Lower lobe of right lung (tissue), 2 donors: ENCODE measurements around the gene CAAP1. TPM values are rescaled to one million over a fixed set of nuclear protein-coding genes. Genes with fewer than 3 reads are reported as not detected.

Experiments
- ATAC-seq, 2 donors: fragments of 200-7000 bp; cut with Tn5 transposase; one replicate each; pipeline ENCODE4 v1.9.1; 2020 to 2022; ENCODE audit warnings: mild to moderate bottlenecking in 2 of 2, moderate library complexity in 2 of 2
- DNase-seq: peaks from one replicate; pipeline ENCODE4 v3.0.0-alpha.2; 2020
- H3K27ac ChIP-seq: fragments of 200-600 bp; one replicate; pipeline ENCODE4 v1.8.0; 2022
- H3K27me3 ChIP-seq: fragments of 200-600 bp; one replicate; pipeline ENCODE4 v1.8.0; 2022; ENCODE audit warnings: low read depth
- H3K36me3 ChIP-seq: fragments of 200-600 bp; one replicate; pipeline ENCODE4 v1.8.0; 2022; ENCODE audit warnings: mild to moderate bottlenecking
- H3K4me1 ChIP-seq: fragments of 200-600 bp; one replicate; pipeline ENCODE4 v1.8.0; 2022
- H3K4me3 ChIP-seq: fragments of 200-600 bp; one replicate; pipeline ENCODE4 v1.8.0; 2022; ENCODE audit warnings: mild to moderate bottlenecking
- H3K9me3 ChIP-seq: fragments of 200-600 bp; one replicate; pipeline ENCODE4 v1.8.0; 2022
- intact Hi-C: fragments of 100-400 bp; cut with DNase I; formaldehyde crosslinking; loops from one replicate; pipeline ENCODE4 v1.11.0; 2022
- total RNA-seq: library from RNA; stranded (reverse); fragmentation: NEBNext Ultra II Directional; extraction: Animal tissue kit (Norgen Biotek cat#: 25700); gene quantifications from one replicate; pipeline ENCODE4 v1.2.1, GENCODE V29; 2021
- TF ChIP-seq, protein P1 (sequence below): fragments of 200-600 bp; IDR thresholded peaks from one replicate; pipeline ENCODE4 v1.8.0; 2022; ENCODE audit warnings: antibody characterized with exemption, mild to moderate bottlenecking
- donor health status: DM: no; HTN: yes; CAD: no; lungs with severe emphysema.

Gene CAAP1
- total RNA-seq, 1 donor from 2014 or later, result 13.3 TPM

DNA sequence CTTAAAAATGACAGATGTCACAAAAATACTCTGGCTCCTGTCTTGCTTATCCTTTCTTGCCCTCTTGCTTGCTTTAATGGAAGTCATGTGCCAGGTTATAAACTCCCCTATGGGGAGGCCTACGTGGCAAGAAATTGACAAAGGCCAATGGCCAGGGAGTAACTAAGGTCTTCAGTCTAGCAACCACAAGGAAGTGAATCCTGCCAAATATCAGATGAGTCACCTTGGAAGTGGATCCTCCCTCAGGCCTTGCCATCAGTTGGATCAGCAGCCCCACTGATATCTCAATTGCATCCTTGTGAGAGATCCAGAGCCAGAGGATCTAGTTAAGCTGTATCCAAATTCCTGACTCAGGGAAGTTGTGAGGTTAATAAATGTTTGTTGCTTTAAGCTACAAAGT lies 82.8 kb downstream of the CAAP1 start:
- TF ChIP-seq, protein P1, sequence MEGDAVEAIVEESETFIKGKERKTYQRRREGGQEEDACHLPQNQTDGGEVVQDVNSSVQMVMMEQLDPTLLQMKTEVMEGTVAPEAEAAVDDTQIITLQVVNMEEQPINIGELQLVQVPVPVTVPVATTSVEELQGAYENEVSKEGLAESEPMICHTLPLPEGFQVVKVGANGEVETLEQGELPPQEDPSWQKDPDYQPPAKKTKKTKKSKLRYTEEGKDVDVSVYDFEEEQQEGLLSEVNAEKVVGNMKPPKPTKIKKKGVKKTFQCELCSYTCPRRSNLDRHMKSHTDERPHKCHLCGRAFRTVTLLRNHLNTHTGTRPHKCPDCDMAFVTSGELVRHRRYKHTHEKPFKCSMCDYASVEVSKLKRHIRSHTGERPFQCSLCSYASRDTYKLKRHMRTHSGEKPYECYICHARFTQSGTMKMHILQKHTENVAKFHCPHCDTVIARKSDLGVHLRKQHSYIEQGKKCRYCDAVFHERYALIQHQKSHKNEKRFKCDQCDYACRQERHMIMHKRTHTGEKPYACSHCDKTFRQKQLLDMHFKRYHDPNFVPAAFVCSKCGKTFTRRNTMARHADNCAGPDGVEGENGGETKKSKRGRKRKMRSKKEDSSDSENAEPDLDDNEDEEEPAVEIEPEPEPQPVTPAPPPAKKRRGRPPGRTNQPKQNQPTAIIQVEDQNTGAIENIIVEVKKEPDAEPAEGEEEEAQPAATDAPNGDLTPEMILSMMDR, result no peak
- H3K27me3 ChIP-seq, result no peaks in the 10 kb centered on the region
- no peak overlapping the region for H3K27ac ChIP-seq
- no peak overlapping the region for H3K4me3 ChIP-seq
- ATAC-seq, result no peak
- no peak for DNase-seq
- intact Hi-C loops, result no loop called here
- H3K9me3 ChIP-seq, result no peaks in the 10 kb centered on the region
- no peaks in the 10 kb centered on the region for H3K4me1 ChIP-seq
- H3K36me3 ChIP-seq, result no peaks in the 10 kb centered on the region

DNA sequence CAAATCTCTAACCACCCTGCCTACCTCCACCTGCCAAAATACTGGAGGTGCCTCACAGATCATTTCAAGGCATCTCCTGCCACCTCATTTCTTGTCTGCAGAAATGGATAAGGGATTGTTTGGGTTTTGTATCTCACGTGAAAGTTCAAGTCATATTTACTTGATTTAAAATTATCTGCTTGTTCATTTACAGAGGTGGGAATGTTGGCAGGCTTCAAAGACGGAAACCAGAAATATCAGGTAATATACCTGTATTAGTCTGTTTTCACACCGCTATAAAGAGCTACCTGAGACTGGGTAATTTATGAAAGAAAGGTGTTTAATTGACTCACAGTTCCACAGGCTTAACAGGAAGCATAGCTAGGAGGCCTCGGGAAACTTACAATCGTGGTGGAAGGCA lies 85.4 kb downstream of the CAAP1 start:
- DNase-seq (no peak), ATAC-seq (no peak)
- TF ChIP-seq, protein P1, result no peak
- Histone ChIP-seq H3K9me3 (no peaks in the 10 kb centered on the region), H3K4me3 (no peak overlapping the region), H3K27ac (no peak overlapping the region), H3K36me3 (no peaks in the 10 kb centered on the region), H3K27me3 (no peaks in the 10 kb centered on the region), H3K4me1 (no peaks in the 10 kb centered on the region)
- intact Hi-C loops, result no loop called here

DNA sequence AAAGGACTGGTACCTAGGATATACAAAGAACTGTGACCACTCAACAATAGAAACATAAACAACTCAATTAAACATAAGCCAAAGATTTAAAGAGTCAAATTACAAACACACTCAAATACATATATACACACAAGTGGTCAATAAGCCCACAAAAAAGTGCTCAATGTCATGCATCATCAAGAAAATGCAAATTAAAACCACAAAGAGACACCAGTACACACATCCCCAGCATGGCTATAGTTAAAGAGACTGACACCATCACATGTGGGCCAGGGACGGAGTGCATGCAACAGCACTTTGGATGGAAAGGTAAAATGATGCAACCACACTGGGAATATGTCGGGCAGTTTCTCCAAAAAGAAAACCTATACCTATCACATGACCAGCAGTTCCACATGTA lies 89.7 kb downstream of the CAAP1 start:
- Histone ChIP-seq H3K9me3 (no peaks in the 10 kb centered on the region), H3K27ac (no peak overlapping the region), H3K4me1 (no peaks in the 10 kb centered on the region), H3K27me3 (no peaks in the 10 kb centered on the region), H3K4me3 (no peak overlapping the region), H3K36me3 (no peaks in the 10 kb centered on the region)
- DNase-seq (no peak), ATAC-seq (no peak)
- TF ChIP-seq, protein P1, result no peak
- intact Hi-C loops, result no loop called here

DNA sequence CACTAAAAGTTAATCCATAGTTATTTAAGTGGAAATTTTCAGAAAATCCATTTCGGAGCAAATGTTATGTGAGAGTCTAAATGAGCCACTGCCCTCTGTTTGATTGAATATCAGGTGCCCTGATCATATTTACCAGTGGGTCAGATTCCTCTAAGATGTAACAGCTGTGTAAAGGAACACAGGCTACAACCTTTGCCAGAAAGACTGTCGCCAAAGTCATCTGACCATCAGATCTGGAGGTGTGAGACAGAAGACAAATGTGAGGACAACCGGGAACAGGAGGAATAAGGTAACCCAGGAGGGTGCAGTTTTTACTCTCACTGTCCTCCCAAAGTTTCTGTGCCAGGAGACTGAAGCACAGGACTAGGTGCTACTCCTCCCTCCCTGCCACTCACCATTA lies 90.8 kb downstream of the CAAP1 start:
- ATAC-seq, result no peak
- no peak overlapping the region for H3K27ac ChIP-seq
- intact Hi-C loops, result no loop called here

DNA sequence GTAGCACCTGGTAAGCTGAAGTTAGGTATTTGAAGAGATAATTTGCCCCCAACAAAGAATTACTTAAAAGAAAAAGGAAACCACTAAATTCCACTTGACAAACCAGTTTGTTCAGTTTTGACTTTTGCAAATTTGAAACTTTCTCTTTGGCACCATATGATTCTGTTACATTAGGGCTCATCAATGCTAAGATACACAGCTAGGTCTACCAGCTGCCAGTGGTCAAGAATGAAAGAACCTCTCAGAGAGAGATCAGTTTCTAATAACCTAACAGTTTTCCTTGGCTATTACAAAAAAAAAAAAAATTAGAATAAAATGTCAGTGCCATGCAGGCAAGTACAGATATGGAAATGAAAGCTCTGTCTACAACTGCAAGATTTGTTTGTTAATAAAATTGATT lies 92.3 kb downstream of the CAAP1 start:
- ATAC-seq, result no peak
- H3K27ac ChIP-seq, result no peak overlapping the region
- TF ChIP-seq, protein P1, result no peak
- H3K4me3 ChIP-seq, result no peak overlapping the region
- H3K4me1 ChIP-seq, result no peaks in the 10 kb centered on the region
- H3K9me3 ChIP-seq, result no peaks in the 10 kb centered on the region
- H3K36me3 ChIP-seq, result no peaks in the 10 kb centered on the region
- intact Hi-C loops, result no loop called here
- DNase-seq, result no peak
- no peaks in the 10 kb centered on the region for H3K27me3 ChIP-seq

More for the DNA sequence above, 90.8 kb downstream of the CAAP1 start:
- H3K27me3 ChIP-seq, result no peaks in the 10 kb centered on the region
- no peak overlapping the region for H3K4me3 ChIP-seq
- DNase-seq, result no peak
- no peaks in the 10 kb centered on the region for H3K9me3 ChIP-seq
- TF ChIP-seq, protein P1, result no peak
- no peaks in the 10 kb centered on the region for H3K36me3 ChIP-seq
- H3K4me1 ChIP-seq, result no peaks in the 10 kb centered on the region

DNA sequence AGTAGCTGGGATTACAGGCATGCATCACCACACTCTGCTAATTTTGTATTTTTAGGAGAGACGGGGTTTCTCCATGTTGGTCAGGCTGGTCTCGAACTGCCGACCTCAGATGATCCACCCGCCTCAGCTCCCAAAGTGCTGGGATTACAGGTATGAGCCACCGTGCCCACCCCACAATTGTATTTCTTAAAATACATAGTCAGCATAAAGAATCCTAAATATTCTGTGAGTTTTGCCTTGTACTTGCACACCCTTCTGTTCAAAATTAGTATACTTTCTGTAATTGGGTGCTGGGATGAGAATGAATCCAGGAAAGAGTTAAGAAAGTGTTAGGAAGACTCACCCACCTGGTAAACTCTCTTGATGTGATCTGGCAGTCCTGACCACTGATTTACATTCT lies 101.3 kb downstream of the CAAP1 start:
- H3K27ac ChIP-seq, result no peak overlapping the region
- H3K4me1 ChIP-seq, result no peaks in the 10 kb centered on the region
- H3K4me3 ChIP-seq, result no peak overlapping the region
- no peaks in the 10 kb centered on the region for H3K9me3 ChIP-seq
- H3K27me3 ChIP-seq, result no peaks in the 10 kb centered on the region
- intact Hi-C loops, result no loop called here
- no peaks in the 10 kb centered on the region for H3K36me3 ChIP-seq
- no peak for DNase-seq
- TF ChIP-seq, protein P1, result no peak
- ATAC-seq, result no peak
